Left ventricle myocardium superior (tissue), 1 donor: ENCODE data around the gene TMEM175. TPM values are rescaled to one million over a fixed set of nuclear protein-coding genes. Genes with fewer than 3 reads are reported as not detected.

Experiments used
- ATAC-seq: fragments of 200-7000 bp; cut with Tn5 transposase; one replicate; pipeline ENCODE4 v1.9.1; 2020; ENCODE audit warnings: mild to moderate bottlenecking, moderate library complexity
- DNase-seq: peaks from one replicate; pipeline ENCODE4 v3.0.0-alpha.2; 2020
- intact Hi-C: fragments of 100-400 bp; cut with micrococcal nuclease; formaldehyde crosslinking; loops from one replicate; pipeline ENCODE4 v1.11.0; 2022
- total RNA-seq: library from RNA; stranded (reverse); fragmentation: NEBNext Ultra II Directional; extraction: Animal tissue kit (Norgen Biotek cat#: 25700); gene quantifications from one replicate; pipeline ENCODE4 v1.2.1, GENCODE V29; 2021
- donor health status: DM: no; HTN: yes; CAD: no; lungs with severe emphysema.

TMEM175 gene
- total RNA-seq, 1 donor from 2014 or later, result 19.8 TPM

DNA sequence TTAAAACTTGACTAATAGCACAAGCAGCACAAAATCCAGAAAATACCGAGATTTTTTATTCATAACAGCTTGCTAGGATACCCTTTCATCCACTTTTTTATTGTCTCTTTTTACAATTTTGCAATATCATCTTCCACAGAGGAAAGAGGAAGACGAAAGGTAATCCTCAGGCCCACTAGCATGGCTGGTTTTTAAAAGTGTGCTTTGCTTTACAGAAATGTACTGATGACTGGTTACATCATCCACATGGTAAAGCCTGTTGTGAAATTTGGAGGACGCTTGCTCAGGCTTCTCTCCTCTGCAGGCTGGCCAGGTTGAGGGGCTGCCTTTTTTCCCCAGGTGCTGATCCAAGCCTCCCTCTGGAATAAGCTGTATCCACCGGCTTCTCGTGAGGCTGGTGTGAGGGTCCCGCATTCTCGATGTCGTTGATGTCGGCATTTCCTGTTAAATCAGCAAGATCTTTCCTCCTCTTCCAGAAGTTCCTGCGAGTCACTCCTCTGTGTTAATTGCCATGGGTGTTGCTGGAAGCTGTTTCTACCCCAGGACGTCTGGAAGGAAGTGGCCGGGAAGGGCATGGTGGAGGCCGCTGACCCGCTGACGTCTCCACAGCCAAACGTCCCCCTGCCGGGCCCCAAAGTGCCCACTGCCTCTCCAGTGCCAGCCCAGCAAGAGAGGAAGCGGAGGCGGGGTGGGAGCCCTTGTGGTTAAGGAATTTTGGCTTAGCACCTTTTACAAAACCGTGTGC is 46.9 kb downstream of the TMEM175 start:
- ATAC-seq (no peak), DNase-seq (no peak)
- intact Hi-C loops, result no loop called here

DNA sequence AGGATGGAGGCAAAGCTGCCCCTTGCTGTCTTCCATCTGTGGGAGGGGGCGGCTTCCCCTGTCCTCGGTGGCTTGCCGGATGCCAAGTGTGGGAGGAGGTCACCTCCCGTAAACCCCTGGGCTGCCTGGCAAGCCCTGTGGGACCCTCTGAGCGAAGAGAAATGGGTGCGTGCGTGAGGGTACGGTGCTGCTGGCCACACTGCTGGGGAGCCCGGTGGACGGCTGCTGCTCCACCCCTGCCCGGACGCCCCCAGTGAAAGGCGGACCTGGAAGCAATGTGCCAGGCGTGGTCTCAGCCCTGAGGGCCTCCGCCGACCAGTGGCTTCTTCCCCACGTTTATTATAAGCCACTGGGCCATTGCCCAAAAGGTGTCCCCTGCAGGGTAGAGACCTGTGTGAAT is 50.0 kb downstream of the TMEM175 start:
- DNase-seq (peak; percentile 20), ATAC-seq (no peak)
- intact Hi-C loops, result no loop called here

DNA sequence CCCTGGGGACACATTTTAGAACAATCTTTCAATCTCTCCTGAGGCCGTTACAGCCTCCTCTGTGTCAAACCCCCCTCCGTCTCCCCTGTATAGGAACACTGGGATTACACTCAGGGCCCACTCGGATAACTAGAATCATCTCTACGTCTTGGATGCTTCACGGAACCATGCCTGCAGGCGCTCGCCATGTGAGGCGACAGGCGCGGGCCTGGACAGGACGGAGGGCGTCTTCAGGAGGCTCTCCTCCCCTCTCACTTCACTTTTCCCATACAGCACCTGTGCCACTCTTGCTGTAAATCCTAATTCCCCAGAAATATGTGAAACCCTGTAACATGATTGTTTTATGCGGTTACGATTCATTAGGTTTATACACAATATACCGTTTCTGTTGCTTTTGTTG is 50.6 kb downstream of the TMEM175 start:
- no peak for ATAC-seq
- intact Hi-C loops, result no loop called here
- DNase-seq, result peak; percentile 15

DNA sequence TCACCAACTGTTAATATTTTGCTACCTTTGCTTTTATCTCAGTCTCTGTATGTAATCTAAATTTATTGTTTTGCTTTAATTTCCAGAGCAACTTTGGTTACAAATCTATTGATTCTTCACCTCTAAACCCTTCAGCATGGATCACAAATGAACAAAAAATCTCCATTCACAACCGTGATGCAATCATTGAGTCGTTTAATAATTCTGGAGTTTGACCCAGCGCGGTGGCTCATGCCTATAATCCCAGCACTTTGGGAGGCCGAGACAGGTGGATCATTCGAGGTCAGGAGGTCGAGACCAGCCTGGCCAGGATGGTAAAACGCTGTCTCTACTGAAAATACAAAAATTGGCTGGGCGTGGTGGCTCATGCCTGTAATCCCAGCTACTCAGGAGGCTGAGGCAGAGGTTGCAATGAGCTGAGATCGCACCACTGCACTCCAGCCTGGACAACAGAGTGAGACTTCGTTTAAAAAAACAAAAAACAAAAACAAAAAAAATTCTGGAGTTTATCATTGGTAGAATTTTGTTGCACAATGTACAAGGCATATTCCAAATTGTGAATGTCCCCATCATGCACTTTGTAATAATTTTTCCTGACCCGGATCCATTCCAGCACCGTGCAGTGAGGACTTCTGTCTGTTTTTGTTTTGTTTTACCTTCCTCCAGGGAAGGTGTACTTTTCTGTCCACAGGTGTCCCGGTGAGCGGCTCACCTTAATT is 52.2 kb downstream of the TMEM175 start:
- ATAC-seq, result no peak
- intact Hi-C loops, result no loop called here
- DNase-seq, result no peak

DNA sequence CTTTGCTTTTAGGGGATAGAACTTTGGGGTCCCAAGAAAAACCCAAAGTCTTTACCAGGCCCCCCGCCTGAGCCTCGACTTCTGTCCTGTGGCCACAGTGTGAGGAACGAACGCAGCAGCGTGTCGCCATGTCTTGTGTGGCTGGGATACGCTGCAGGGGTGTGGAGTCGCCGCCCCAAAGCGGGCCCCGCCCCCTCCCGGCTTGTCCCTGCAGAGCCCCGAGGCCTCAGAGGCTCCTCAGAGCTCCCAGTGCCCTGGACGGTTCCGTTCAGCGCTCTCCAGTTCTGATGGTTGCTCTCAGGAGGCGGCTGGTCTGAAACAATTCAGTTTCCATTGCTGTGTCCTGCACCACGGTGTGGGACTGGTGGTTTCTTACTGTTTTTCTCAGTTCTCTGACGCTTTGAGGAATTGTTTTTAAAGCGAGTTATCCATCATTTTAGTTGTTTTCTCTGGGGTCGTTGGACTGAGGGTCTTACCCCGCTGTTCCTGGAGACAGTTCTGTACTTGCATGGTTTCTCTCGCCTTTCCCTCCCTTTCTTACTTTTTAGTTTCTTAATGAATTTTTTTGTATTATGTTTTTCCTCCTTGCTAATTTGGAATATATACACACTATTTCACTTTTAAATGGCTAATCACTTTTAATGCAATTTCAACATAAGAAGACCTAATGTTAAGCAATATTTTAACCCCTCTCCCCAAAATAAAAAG is 53.0 kb downstream of the TMEM175 start:
- intact Hi-C loops, result no loop called here
- ATAC-seq, result peak; percentile 77
- peak; percentile 88 for DNase-seq

DNA sequence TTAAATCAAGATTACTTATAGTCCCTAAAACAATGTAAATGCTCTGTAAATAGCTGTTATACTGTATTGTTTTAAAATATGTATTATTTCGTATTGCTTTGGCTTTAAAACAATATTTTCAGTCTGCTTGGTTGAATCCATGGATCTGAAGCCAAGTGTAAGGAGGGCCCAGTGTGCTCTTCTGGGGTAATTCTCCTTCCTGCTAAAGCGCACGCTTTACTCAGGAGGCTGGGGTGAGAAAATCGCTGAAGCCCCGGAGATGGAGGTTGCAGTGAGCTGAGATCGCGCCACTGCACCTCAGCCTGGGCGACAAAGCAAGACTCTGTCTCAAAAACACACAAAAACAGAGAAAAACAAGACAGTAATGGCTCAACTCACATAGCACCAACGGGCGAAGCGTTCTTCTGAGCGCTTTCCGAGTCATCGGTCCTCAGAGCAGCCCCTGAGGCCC is 54.2 kb downstream of the TMEM175 start:
- ATAC-seq (peak; percentile 34), DNase-seq (no peak)
- intact Hi-C loops, result no loop called here

DNA sequence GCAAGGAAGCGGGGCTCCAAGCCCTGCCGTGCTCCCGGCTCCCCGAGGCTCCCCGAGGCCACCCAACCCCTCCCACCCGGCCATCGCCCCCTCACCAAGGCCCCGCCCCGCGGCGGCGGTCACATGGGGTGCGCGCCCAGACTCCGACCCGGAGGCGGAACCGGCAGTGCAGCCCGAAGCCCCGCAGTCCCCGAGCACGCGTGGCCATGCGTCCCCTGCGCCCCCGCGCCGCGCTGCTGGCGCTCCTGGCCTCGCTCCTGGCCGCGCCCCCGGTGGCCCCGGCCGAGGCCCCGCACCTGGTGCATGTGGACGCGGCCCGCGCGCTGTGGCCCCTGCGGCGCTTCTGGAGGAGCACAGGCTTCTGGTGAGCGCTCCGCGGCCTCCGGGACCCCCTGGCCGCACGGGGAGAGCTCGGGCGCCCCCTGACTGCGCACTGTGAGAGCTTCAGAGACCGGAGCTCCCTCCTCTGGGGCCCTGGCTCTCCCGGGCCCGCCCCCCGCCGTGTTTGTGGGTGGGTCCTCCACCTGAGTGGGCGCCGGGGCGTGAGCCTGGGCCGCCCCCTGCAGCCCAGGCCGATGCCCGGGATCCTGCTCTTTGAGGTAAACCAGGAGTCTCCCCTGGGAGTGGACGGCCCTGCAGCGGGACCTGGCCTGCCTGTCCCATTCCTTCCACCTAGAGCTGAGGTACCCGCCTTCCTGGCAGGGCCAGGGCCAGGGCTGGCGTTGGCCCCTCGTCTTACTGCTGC is 54.8 kb downstream of the TMEM175 start, which contains the start of gene IDUA:
TSS of gene IDUA (plus strand) at position 166 of the 745 bp plus-strand sequence. CDS start at position 207, 41 bp downstream.
- intact Hi-C loops, result no loop called here
- ATAC-seq, result peak; percentile 90

DNA sequence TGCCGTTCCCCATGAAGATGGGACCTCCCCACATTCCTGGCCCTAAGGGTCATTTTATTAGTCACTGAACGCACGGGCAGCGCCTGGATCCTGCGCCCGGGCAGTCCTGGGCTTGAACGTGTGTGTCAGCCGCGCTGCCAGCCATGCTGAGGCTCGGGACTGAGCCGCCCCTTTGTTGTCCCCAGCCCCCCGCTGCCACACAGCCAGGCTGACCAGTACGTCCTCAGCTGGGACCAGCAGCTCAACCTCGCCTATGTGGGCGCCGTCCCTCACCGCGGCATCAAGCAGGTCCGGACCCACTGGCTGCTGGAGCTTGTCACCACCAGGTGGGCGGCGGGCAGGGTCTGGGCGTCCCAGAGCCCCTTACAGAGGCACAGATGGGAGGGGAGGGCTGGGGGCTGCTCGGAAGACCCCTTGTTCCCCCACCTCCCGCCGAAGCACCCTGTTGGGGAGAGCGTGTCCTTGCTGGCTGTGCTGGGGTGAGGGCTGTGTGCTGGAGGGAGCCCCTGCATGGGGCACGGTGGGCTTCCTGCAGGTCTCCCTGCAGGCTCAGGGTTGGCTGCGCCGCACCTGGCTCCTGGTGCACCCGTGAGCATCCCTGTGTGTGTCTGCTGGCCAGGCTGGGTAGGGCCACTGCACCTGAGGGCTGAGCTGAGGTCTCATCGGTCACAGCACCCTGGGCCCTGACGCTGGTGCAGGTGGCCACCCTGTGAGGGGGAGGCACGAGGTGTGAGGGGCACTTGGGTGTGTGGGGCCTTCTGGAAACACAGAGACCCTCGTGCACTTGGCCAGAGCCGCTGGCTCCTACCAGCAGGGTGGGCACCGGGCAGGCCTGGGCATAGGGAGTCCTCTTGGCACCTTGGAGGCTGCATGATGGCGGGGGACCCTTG is 55.6 kb downstream of the TMEM175 start:
- intact Hi-C loops, result no loop called here
- no peak for ATAC-seq
- DNase-seq, result peak; percentile 34

More for the DNA sequence above, 54.8 kb downstream of the TMEM175 start, which contains the start of gene IDUA:
- DNase-seq, result peak; percentile 88

DNA sequence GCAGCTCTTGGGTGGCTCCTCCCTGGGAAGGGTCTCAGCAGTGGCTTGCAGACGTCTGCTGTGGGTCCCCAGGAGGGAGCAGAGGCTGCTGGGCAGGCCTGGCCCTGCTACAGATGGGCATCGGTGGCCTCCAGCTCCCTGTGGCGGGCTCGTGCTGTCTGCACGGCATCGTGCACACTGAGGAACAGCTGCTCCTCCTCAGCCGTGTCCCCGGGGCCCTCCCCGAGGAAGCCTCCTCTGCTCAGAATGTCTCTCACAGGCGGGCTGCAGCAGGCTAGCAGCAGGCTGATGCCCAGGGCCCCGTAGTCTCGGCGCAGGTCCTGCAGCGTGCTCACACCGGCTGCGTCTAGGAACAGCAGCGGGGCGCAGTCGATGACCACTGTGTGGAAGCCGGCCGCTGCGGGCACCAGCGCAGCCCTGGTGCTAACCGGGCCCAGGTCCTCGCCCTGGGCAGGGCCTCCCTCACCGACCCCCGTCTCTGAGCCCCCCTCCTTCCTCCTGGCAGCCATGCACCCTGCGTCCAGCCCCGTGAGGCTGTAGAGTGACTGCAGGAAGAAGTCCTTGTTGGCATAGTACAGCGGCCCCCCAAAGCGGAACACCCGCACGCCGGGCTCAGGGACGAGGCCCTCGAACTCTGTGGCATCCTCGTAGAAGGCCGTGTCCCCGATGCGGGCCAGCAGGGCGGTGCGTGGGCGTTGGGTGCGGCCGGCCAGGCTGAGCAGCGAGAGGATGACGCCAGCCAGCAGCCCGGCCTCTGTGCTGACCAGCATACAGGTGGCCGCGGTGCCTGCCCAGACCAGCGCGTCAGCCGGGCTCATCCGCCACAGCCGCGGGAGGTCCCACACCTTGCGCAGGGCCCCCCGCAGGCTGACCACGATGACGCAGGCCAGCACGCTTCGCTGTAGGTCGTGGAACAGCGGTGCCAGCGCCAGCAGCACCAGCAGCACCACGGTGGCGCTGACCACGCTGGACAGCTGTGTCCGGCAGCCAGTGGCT is 56.8 kb downstream of the TMEM175 start:
- no peak for ATAC-seq
- DNase-seq, result peak; percentile 53
- intact Hi-C loops, result no loop called here

DNA sequence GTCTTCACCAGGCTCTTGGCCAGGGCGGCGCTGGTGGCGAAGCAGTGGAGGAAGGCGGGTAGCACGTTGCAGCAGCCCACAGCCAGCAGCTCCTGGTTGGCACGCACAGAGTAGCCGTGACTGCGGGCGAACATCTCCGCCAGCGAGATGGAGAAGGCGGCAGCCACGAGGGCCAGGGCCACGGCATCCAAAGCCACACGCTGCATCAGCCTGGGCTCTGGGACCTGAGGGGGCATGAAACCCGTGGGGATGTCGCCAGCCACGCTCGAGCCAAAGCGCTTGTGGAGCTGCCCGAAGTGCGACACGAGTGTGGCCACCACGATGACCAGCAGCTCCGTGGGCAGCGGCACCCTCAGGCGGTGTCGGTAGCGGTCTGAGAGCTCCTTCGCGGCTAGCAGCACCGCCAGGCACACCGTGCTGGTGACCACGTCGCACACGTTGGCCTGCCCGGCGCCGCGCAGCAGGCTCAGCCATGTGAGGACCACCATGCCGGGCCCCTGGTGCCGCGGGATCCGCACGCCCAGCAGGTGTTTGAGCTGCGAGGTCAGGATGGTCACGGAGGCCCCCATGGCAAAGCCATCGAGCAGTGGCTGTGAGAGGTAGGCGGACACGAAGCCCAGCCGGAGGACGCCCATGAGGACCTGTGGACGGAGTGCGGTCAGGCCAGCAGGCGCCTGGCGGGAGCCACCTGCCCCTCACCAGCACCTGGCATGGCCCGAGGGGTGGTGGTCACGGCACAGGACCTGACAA is 57.6 kb downstream of the TMEM175 start:
- peak; percentile 27 for DNase-seq

DNA sequence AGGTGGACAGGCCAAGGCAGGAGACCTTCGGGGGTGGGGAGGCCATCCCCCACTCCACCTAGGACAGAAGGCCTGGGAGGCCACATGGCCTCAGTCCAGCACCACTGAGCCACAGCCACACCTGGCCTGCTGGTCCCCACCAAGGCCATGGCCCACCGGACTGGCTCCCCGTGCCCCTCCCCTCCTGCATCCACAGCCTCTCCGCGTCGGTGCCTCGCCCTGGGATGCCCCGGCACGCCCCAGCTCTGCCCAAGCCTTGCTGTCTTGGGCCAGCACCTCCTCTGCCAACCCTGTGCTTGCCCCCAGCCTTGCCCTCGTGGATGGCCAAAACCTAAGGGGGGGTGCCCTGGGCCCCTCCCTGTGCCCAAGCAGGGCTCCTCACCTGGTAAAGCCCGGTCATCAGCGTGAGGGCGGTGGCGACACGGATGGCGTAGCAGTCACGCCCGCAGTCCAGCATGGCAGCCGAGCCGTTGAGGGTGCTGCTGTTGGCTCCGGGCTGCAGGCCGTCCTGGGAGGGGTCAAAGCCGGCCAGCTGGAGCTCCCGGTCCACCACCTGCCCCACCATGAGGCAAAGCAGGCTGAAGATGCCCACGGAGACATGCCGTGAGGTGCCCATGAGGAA is 58.6 kb downstream of the TMEM175 start:
- DNase-seq (peak; percentile 24), ATAC-seq (no peak)
- intact Hi-C loops, result no loop called here

More for the DNA sequence above, 57.6 kb downstream of the TMEM175 start:
- ATAC-seq, result no peak
- intact Hi-C loops, result no loop called here

DNA sequence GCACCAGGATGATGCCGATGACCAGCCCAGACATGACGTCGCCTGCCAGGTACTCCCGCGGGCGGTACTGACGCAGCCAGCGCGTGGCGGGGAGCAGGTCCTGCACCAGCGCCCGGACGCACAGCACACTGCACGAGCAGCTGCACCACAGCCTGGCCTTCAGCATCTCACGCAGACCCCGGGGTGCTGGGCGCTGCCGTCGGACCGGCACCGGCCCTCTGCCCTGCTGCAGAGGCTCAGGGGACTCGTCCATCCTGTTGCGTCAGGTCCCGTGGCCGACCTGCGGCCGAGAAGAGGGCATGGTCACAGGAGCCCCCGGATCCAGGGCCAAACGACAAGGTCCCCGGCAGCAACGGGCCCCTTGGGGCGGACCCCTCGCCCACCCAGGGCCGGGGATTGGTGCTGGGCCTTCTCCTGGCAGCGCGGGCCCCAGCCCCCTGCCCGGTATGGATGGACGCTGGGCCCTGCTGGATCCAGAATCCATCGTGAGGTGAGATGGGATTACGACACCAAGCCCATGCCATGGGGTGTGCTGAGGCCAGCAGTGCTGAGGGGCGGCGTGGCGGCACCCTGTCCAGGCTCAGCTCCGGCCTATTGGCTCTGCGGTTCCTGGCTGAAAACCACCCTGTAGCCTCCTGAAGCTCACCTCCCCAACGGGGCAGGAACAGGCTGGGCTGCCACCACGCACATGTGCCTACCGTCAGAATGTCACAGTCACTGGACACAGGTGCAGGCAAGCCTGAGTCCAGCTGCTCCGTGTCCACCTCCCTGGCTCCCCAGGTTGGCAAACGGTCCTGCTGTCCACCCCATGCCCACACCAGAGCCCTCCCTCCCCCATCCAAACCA is 59.4 kb downstream of the TMEM175 start:
- intact Hi-C loops, result no loop called here
- ATAC-seq, result no peak
- peak; percentile 30 for DNase-seq

DNA sequence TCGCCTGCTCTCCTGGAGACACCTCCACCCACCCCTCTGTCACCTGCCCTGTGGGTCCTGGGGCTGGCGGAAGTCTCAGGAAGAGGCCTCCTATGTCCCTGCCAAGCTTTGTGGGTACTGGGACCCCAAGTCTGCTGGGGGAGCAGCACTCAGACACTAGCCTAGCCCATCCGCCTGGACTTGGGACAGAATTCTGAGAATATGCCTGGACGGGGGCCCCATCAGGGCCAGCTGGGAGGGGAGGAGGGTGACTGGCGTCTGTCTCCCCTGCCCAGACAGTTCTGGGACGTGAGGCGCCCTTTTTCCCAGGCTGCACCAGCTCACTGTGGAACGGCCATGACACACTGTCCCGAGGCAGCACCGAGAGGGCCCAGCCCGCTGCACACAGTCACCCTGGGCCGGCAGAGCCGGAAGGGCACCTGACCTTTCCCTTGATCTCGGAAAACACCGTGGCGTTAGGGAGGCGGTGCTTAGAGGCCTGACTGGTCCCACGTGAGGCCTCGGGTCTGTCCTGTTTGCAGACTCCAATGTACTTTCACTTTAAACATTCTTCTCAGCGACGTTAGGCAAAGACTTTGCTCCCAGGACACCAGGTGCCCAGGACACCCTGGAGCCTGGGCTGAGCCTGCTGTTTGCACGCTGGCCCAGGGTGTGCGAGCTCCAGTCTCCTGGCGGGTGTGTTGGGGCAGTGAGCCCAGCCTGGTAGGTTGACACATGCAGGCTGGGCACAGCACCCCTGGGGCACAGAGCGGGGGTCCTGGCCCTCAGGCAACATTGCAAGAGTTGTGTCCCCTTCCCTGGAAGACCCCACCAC is 60.2 kb downstream of the TMEM175 start:
- ATAC-seq (no peak), DNase-seq (peak; percentile 32)
- intact Hi-C loops, result no loop called here
